GM12801 (cell line): ENCODE data around the gene UGT1A7.

ENCODE experiments used
- CTCF ChIP-seq: IDR thresholded peaks from one replicate; pipeline ENCODE4 v1.5.1; 2011; ENCODE audit warnings: control low read depth; ENCODE audit not compliant: insufficient read length; ENCODE audit errors: extremely low read depth

Gene UGT1A7

GRCh38 chr2:233655043-233655442, 26.7 kb upstream of the UGT1A7 start:
- no peak for TF ChIP-seq CTCF

GRCh38 chr2:233656443-233656842, 25.3 kb upstream of the UGT1A7 start:
- no peak for TF ChIP-seq CTCF

- no peak for TF ChIP-seq CTCF
Observed at GRCh38 chr2:233658610-233659009, 23.1 kb upstream of the UGT1A7 start.

GRCh38 chr2:233663911-233664310, 17.8 kb upstream of the UGT1A7 start:
- TF ChIP-seq CTCF, result no peak

GRCh38 chr2:233668605-233669260, 13.0 kb upstream of the UGT1A7 start:
- TF ChIP-seq CTCF, result no peak

- no peak for TF ChIP-seq CTCF
Observed at GRCh38 chr2:233671290-233672161, 10.2 kb upstream of the UGT1A7 start, which contains the start of gene UGT1A9. TSS of gene UGT1A9 (plus strand) at chr2:233671898. CDS start at chr2:233671935, 37 bp downstream.

GRCh38 chr2:233672886-233673285, 8.8 kb upstream of the UGT1A7 start:
- no peak for TF ChIP-seq CTCF
